ENCODE measurements around the gene ZNF362. TPM values are rescaled to one million over a fixed set of nuclear protein-coding genes. Genes with fewer than 3 reads are reported as not detected.

Gene ZNF362
- polyA plus RNA-seq, 1 experiment = 9.0 TPM

DNA sequence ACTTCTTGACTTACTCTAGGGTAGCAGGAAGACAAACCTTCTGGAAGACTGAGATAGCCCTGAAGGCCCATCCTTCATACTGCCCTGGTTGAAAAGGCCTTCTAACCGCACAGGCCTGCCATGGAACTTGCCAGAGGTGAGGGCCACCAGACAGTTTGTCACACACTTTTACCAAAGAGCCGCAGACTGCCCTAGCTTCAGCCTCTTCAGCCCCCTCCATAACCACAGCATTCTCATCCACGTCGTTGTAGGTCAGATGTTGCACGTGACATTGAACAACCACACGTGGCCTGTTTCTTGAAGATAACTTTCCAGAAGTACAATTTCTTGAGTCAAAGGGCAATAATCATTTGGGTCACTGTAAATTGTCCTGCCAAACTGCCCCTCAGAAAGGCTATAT, 18.9 kb downstream of the ZNF362 start:
- Histone ChIP-seq H3K9me3 (ENCODE audit: control insufficient read depth, insufficient read depth, low read length) (no peaks in the 10 kb centered on the region; the same call in 1 of the 2 replicates), H3K4me3 (ENCODE audit: low read depth, low read length) (no peak overlapping the region), H3K27me3 (ENCODE audit: control insufficient read depth, insufficient read depth, low read length) (no peaks in the 10 kb centered on the region), H3K27ac (ENCODE audit: low read depth, low read length) (no peak overlapping the region)
- CTCF ChIA-PET = interaction anchor here (2.4 kb wide), 1 partner anchor 21 kb away, joined by 21 read pairs; no protein-coding TSS in a partner anchor
- TF ChIP-seq, protein P1, sequence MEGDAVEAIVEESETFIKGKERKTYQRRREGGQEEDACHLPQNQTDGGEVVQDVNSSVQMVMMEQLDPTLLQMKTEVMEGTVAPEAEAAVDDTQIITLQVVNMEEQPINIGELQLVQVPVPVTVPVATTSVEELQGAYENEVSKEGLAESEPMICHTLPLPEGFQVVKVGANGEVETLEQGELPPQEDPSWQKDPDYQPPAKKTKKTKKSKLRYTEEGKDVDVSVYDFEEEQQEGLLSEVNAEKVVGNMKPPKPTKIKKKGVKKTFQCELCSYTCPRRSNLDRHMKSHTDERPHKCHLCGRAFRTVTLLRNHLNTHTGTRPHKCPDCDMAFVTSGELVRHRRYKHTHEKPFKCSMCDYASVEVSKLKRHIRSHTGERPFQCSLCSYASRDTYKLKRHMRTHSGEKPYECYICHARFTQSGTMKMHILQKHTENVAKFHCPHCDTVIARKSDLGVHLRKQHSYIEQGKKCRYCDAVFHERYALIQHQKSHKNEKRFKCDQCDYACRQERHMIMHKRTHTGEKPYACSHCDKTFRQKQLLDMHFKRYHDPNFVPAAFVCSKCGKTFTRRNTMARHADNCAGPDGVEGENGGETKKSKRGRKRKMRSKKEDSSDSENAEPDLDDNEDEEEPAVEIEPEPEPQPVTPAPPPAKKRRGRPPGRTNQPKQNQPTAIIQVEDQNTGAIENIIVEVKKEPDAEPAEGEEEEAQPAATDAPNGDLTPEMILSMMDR (IDR thresholded peaks at IDR 0.05; ENCODE audit: low read depth, low read length) = no peak
- DNase-seq (ENCODE audit: low read depth, low spot score) = no peak
- POLR2A ChIA-PET = no interaction called here

DNA sequence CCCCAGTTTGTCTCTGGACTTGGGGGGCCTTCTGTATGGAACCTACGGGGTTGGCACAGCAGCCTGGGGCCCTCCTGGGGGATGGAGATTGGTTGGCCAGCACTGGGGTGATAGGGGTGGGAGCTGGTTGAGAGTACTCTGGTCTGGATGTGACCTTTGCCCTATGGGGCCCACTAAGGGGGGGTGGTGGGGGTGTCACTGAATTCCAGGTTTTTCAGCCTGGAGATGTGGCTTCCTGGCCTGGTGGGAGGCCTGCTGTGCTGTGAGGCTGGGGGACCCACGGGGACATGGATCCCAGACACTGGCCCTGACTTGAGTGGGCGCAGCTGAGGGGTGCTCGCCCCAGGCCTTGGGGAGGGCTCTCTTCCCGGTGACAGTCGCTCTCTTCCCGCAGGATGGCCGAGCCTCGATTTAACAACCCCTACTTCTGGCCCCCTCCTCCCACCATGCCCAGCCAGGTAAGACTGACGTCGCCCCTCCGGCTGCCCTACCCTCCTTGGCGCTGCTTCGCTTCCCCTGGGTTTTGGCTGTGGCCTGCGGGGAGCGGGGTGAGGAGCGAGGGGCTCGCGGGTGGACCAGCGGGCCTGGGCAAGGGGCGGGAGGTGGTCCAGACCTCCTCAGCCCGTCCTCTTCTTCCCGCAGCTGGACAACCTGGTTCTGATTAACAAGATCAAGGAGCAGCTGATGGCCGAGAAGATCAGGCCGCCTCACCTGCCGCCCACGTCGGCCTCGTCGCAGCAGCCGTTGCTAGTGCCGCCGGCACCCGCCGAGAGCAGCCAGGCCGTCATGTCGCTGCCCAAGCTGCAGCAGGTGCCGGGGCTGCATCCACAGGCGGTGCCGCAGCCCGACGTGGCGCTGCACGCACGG, 19.6 kb downstream of the ZNF362 start:
- ChIA-PET CTCF (interaction anchor here (0.8 kb wide), 1 partner anchor 194 kb away, joined by 4 read pairs; no protein-coding TSS in a partner anchor), POLR2A (no interaction called here)
- DNase-seq (ENCODE audit: low read depth, low spot score) = no peak
- Histone ChIP-seq H3K9me3 (ENCODE audit: control insufficient read depth, insufficient read depth, low read length) (no peaks in the 10 kb centered on the region; the same call in 1 of the 2 replicates), H3K27me3 (ENCODE audit: control insufficient read depth, insufficient read depth, low read length) (no peaks in the 10 kb centered on the region), H3K27ac (ENCODE audit: low read depth, low read length) (no peak overlapping the region), H3K4me3 (ENCODE audit: low read depth, low read length) (no peak overlapping the region)
- TF ChIP-seq, protein P1 (IDR thresholded peaks at IDR 0.05; ENCODE audit: low read depth, low read length) = no peak

DNA sequence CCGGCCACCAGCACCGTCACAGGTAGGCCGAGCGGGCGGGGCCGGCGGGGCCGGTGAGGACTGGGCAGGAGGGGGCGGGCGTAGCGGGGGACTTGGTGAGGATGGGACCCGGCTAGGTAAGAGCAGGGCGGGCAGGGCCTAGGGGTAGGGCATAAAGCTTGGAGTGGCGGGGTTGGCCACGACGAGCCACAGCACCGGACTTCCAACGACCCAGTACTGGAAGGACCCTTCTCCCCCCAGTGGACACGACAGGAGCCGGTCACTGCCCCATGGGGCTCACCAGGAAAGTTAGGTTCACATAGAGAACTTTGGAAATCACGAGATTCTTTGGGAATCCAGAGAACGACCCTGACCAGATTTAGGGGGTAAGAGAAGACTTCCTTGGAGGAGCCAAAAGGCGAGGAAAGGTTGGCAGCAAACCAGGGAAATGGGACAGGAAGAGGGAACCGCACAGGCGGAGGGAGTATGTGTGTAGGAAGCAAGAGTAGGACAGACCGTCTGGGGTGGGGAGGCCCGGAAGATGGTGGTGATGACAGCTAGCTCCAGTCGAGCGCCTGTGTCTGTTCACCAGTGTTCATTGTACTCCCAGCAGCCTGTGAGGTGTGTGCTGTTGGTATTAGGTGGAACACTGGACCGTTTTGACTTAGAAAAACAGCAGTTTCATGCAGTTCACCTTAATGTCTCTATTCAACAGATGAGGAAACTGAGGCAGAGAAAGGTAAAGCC, 20.4 kb downstream of the ZNF362 start:
- CTCF ChIA-PET = interaction anchor here (1.6 kb wide), 1 partner anchor 19 kb away, joined by 9 read pairs; no protein-coding TSS in a partner anchor
- no peak for DNase-seq (ENCODE audit: low read depth, low spot score)
- Histone ChIP-seq H3K4me3 (ENCODE audit: low read depth, low read length) (no peak overlapping the region), H3K27me3 (ENCODE audit: control insufficient read depth, insufficient read depth, low read length) (no peaks in the 10 kb centered on the region), H3K9me3 (ENCODE audit: control insufficient read depth, insufficient read depth, low read length) (no peaks in the 10 kb centered on the region; the same call in 1 of the 2 replicates), H3K27ac (ENCODE audit: low read depth, low read length) (no peak overlapping the region)
- TF ChIP-seq, protein P1 (IDR thresholded peaks at IDR 0.05; ENCODE audit: low read depth, low read length) = no peak
- POLR2A ChIA-PET = no interaction called here

DNA sequence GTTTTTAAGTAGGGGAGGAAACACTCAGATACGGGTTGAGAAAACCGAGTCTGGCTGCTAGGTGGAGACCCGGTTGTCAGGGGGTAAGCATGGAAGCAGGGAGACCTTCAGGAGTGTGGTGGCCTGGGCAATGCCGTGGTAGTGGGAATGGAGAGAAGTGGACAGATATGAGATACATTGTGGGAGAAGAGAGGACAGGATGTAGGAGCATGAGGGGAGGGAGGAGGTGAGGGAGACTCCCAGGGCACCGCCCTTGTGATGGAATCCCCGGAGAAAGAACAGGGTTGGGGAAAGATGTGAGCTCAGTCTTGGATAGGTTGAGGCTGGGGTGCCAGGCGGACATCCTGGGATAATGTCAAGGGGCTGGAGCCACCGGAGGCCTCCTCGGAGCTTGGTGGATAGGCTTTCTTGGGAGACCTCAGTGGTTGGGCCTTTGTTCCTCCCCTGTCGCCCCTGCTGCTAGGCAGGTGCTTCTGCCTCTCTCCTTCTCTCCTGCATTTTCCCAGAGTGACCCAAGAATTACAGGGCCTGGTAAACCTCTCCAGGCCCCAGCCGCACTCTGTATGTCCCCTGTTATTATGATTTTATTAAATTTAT, 21.3 kb downstream of the ZNF362 start:
- Histone ChIP-seq H3K27me3 (ENCODE audit: control insufficient read depth, insufficient read depth, low read length) (no peaks in the 10 kb centered on the region), H3K9me3 (ENCODE audit: control insufficient read depth, insufficient read depth, low read length) (no peaks in the 10 kb centered on the region; the same call in 1 of the 2 replicates), H3K27ac (ENCODE audit: low read depth, low read length) (no peak overlapping the region), H3K4me3 (ENCODE audit: low read depth, low read length) (no peak overlapping the region)
- ChIA-PET POLR2A (no interaction called here), CTCF (interaction anchor here (1.6 kb wide), 1 partner anchor 18 kb away, joined by 9 read pairs; no protein-coding TSS in a partner anchor)
- no peak for DNase-seq (ENCODE audit: low read depth, low spot score)
- TF ChIP-seq, protein P1 (IDR thresholded peaks at IDR 0.05; ENCODE audit: low read depth, low read length) = no peak
